Measurements from ENCODE around the gene ARID5A.

GRCh38 chr2:96558485-96558884, 21.9 kb downstream of the ARID5A start:
- TF ChIP-seq, protein P1, sequence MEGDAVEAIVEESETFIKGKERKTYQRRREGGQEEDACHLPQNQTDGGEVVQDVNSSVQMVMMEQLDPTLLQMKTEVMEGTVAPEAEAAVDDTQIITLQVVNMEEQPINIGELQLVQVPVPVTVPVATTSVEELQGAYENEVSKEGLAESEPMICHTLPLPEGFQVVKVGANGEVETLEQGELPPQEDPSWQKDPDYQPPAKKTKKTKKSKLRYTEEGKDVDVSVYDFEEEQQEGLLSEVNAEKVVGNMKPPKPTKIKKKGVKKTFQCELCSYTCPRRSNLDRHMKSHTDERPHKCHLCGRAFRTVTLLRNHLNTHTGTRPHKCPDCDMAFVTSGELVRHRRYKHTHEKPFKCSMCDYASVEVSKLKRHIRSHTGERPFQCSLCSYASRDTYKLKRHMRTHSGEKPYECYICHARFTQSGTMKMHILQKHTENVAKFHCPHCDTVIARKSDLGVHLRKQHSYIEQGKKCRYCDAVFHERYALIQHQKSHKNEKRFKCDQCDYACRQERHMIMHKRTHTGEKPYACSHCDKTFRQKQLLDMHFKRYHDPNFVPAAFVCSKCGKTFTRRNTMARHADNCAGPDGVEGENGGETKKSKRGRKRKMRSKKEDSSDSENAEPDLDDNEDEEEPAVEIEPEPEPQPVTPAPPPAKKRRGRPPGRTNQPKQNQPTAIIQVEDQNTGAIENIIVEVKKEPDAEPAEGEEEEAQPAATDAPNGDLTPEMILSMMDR (IDR thresholded peaks at IDR 0.05; ENCODE audit: poor library complexity, severe bottlenecking) = no peak
- TF ChIP-seq POLR2AphosphoS5 (IDR thresholded peaks at IDR 0.05) (no peak), EP300 (conservative IDR thresholded peaks at IDR 0.05; ENCODE audit: poor library complexity, severe bottlenecking) (no peak), RAD21 (conservative IDR thresholded peaks at IDR 0.05) (no peak), EZH2 (IDR thresholded peaks at IDR 0.05; ENCODE audit: borderline replicate concordance, insufficient read depth, low read length, poor library complexity, severe bottlenecking) (no peak), SMC3 (conservative IDR thresholded peaks at IDR 0.05; ENCODE audit: poor library complexity) (no peak)
